ENCODE measurements around the gene CTH.
"Not testable (repeated sequence)": the region's sequence is repeated elsewhere in the genome, so short reads cannot be mapped to it uniquely, and the experiment has no call there.

Gene CTH

GRCh38 chr1:70410604-70411359 is at the start of gene CTH:
TSS of gene CTH (plus strand) at chr1:70411268. CDS start at chr1:70411416, 148 bp downstream.
- peak; percentile 98 for DNase-seq

GRCh38 chr1:70361727-70362398 is 49.2 kb upstream of the CTH start:
- no peak for DNase-seq

- DNase-seq = no peak
Measured at GRCh38 chr1:70364439-70364838, 46.6 kb upstream of the CTH start.

GRCh38 chr1:70366425-70366952 is 44.6 kb upstream of the CTH start:
- not testable (repeated sequence) for DNase-seq

- DNase-seq = not testable (repeated sequence)
Measured at GRCh38 chr1:70366997-70367396, 44.1 kb upstream of the CTH start.

GRCh38 chr1:70367397-70367796 is 43.7 kb upstream of the CTH start:
- not testable (repeated sequence) for DNase-seq

GRCh38 chr1:70371586-70371985 is 39.5 kb upstream of the CTH start:
- DNase-seq = not testable (repeated sequence)

GRCh38 chr1:70372426-70372825 is 38.6 kb upstream of the CTH start:
- DNase-seq = no peak

- not testable (repeated sequence) for DNase-seq
Measured at GRCh38 chr1:70373580-70373979, 37.5 kb upstream of the CTH start.

- no peak for DNase-seq
Measured at GRCh38 chr1:70376196-70376595, 34.9 kb upstream of the CTH start.

- DNase-seq = no peak
Measured at GRCh38 chr1:70382682-70383081, 28.4 kb upstream of the CTH start.

GRCh38 chr1:70383483-70383882 is 27.6 kb upstream of the CTH start:
- no peak for DNase-seq

GRCh38 chr1:70384542-70384941 is 26.5 kb upstream of the CTH start:
- DNase-seq = no peak

- DNase-seq = no peak
Measured at GRCh38 chr1:70385477-70385876, 25.6 kb upstream of the CTH start.

GRCh38 chr1:70386121-70386520 is 24.9 kb upstream of the CTH start:
- no peak for DNase-seq

- DNase-seq = no peak
Measured at GRCh38 chr1:70387507-70387906, 23.6 kb upstream of the CTH start.

GRCh38 chr1:70392626-70393025 is 18.4 kb upstream of the CTH start:
- no peak for DNase-seq

GRCh38 chr1:70396607-70397006 is 14.5 kb upstream of the CTH start:
- no peak for DNase-seq

- no peak for DNase-seq
Measured at GRCh38 chr1:70397013-70397412, 14.1 kb upstream of the CTH start.

GRCh38 chr1:70400335-70400734 is 10.7 kb upstream of the CTH start:
- no peak for DNase-seq

- DNase-seq = no peak
Measured at GRCh38 chr1:70401974-70402373, 9.1 kb upstream of the CTH start.

GRCh38 chr1:70403759-70404158 is 7.3 kb upstream of the CTH start:
- DNase-seq = no peak

- no peak for DNase-seq
Measured at GRCh38 chr1:70405780-70406416, 5.2 kb upstream of the CTH start.

GRCh38 chr1:70409136-70409535 is 1.9 kb upstream of the CTH start:
- no peak for DNase-seq

Data from NCI-H510A treated with DMSO at 0.1 percent for 48 hours (cell line).